ENCODE data around the gene DAAM1.

- TF ChIP-seq CTCF (optimal IDR thresholded peaks at IDR 0.05 in 1 of 3, IDR thresholded peaks at IDR 0.05 in 1 of 3, conservative IDR thresholded peaks at IDR 0.05 in 1 of 3; ENCODE audit: extremely low read depth in 1 of 3, insufficient read depth in 2 of 3, low read length in 3 of 3): no peak
- no peak for TF ChIP-seq EZH2 (IDR thresholded peaks at IDR 0.05; ENCODE audit: low read length)
Measured at GRCh38 chr14:59269466-59269865, 81.0 kb downstream of the DAAM1 start.
